ENCODE measurements around the gene PTMS. TPM values are rescaled to one million over a fixed set of nuclear protein-coding genes. Genes with fewer than 3 reads are reported as not detected.

PTMS gene
- total and polyA plus RNA-seq, 2 of the 13 experiments (the other 11 are each of a cell fraction or from before 2014, with no cell fraction given) = 40.5 to 82.4 TPM

GRCh38 chr12:6767353-6768319 is 1.5 kb downstream of the PTMS start (continued):
- TF ChIP-seq ZNF34 (CRISPR knock-in tag; IDR thresholded peaks at IDR 0.05; ENCODE audit: borderline replicate concordance) (no peak), ZBTB42 (CRISPR knock-in tag; IDR thresholded peaks at IDR 0.05) (no peak), RERE (CRISPR knock-in tag; IDR thresholded peaks at IDR 0.05; ENCODE audit: low read depth) (no peak), ZNF652 (CRISPR knock-in tag; IDR thresholded peaks at IDR 0.05; ENCODE audit: borderline replicate concordance, low read depth) (no peak), ZNF331 (CRISPR knock-in tag; IDR thresholded peaks at IDR 0.05) (no peak; the same call in 1 of the 2 replicates), TEAD2 (CRISPR knock-in tag; IDR thresholded peaks at IDR 0.05) (no peak), NCOA5 (CRISPR knock-in tag; IDR thresholded peaks at IDR 0.05) (no peak), ZKSCAN8 (CRISPR knock-in tag; IDR thresholded peaks at IDR 0.05; ENCODE audit: borderline replicate concordance) (no peak), SNAI1 (CRISPR knock-in tag; IDR thresholded peaks at IDR 0.05; ENCODE audit: borderline replicate concordance) (peak; percentile 70; the same call in 1 of the 2 replicates), KDM5B (CRISPR knock-in tag; IDR thresholded peaks at IDR 0.05; ENCODE audit: borderline replicate concordance) (0 out of 2 replicates have a peak, but pooled peaks have one; percentile 40), IRX3 (CRISPR knock-in tag; IDR thresholded peaks at IDR 0.05; ENCODE audit: borderline replicate concordance, low read depth) (no peak)

All from HepG2 (cell line).